ENCODE measurements around the gene GFPT1.
"Not testable (repeated sequence)": the region's sequence is repeated elsewhere in the genome, so short reads cannot be mapped to it uniquely, and the experiment has no call there.

GFPT1 gene

GRCh38 chr2:69383176-69383812 is 3.7 kb downstream of the GFPT1 start:
- DNase-seq, result no peak

DNA sequence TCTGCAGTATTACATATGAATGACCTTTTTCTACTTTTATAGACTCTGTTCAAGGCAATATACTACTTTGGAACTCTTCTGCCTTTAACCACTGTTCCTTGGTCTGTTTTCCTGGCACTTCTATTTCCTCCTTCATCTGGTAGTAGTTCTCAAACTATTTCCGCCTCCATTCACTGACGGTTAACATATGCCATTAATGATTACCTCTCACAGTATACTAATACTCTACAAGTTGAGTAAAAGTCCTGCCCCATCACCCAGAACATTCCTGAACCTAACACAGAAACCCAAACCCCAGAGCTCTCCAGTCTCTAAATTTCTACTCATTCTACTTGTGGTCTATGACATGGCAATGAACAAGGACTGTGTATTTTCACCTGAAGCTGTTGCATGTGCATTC is 4.5 kb downstream of the GFPT1 start:
- no peak for DNase-seq

- DNase-seq, result peak; percentile 16
Measured at GRCh38 chr2:69381337-69381737, 5.7 kb downstream of the GFPT1 start.

GRCh38 chr2:69380072-69380917 is 6.7 kb downstream of the GFPT1 start:
- no peak for DNase-seq

GRCh38 chr2:69376403-69376802 is 10.6 kb downstream of the GFPT1 start:
- DNase-seq, result no peak

DNA sequence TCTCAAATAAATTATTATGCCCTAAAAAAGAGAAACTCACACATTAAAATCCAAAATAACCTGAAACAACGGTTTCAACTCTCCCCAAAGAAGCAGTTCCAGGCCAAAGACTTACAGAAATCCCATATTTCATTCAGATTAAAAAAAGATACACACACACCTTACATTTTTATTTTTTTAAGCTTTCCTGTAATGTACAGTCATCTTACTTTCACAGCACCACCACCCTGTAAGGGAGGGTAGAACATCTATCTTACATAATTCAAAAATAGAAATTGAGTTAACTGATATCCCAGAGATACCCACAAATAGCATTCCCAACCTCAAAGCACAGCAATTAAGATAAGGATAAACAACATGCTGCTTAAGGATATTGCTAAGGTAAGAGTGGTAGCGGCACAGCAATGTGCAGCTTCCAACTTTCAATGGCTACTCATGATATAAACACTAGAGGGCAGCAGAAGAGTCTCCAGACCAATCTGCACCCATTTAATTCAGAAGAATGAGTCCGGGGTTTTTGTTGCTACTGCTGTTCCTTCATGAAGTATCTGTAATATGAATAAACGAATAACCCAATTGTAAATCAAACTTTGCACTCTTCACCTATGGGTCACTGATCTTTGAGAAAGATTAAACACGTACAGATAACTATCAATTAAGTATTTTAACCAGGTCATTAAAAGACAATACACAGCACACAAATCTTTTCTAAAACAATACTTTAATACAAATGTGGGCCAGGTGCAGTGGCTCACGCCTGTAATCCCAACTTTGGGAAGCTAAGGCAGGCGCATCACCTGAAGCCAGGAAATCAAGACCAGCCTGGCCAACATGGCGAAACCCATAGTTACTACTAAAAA is 11.3 kb downstream of the GFPT1 start:
- DNase-seq, result no peak

DNA sequence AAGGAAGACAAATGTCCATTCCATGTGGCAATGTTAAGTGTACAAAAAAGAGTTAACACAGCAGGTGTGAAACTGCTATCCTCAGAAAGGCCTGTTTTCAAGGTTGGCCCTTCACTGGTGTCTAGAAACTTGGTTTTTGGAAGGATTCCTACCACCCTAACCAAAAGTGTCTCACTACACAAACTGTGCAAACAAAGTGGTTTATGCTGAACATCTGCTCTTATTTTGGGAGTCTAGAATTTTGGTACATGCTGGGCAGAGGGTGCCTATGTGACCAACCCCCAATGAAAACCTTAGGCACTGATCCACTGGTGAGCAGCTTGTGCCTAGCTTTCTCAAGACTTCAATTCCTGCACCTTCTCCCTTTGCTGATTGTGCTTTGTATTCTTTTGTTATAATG is 14.3 kb downstream of the GFPT1 start:
- DNase-seq, result no peak

GRCh38 chr2:69369802-69370201 is 17.2 kb downstream of the GFPT1 start:
- no peak for DNase-seq

GRCh38 chr2:69368588-69368987 is 18.4 kb downstream of the GFPT1 start:
- DNase-seq, result no peak

GRCh38 chr2:69359371-69359770 is 27.7 kb downstream of the GFPT1 start:
- DNase-seq, result no peak

GRCh38 chr2:69358914-69359313 is 28.1 kb downstream of the GFPT1 start:
- no peak for DNase-seq

GRCh38 chr2:69356471-69356870 is 30.6 kb downstream of the GFPT1 start:
- no peak for DNase-seq

- not testable (repeated sequence) for DNase-seq
Measured at GRCh38 chr2:69354976-69355375, 32.1 kb downstream of the GFPT1 start.

DNA sequence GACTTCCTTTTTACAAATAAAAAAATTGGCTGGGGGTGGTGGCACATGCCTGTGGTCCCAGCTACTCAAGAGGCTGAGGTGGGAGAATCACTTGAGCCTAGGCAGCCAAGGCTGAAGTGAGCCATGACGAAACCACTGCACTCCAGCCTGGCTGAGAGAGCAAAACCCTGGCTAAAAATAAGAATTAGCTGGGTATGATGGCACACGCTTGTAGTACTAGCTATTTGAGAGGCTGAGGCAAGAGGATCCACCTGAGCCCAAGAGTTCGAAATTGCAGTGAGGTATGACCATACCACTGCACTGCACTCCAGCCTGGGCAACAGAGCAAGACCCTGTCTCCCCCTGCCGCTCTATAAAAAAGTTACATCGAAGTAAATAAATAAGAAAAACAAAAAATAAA is 33.7 kb downstream of the GFPT1 start:
- no peak for DNase-seq

- DNase-seq, result no peak
Measured at GRCh38 chr2:69348781-69349180, 38.2 kb downstream of the GFPT1 start.

DNA sequence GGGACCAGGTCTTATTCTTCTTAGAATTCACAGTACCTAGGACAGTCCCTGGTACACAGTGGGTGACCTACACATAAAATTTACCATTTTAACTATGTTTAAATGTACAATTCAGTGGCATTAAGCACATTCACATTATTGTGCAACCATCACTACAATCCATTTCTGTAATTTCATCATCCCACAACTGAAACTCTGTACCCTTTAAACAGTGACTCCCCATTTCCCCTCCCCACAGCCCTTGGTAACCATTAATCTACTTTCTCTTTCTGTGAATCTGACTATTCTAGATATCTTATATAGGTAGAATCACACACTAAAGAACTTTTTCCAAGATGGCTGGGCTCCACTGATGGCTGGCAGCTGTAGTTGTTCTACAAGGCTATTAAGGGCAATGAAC is 41.6 kb downstream of the GFPT1 start:
- DNase-seq, result no peak

DNA sequence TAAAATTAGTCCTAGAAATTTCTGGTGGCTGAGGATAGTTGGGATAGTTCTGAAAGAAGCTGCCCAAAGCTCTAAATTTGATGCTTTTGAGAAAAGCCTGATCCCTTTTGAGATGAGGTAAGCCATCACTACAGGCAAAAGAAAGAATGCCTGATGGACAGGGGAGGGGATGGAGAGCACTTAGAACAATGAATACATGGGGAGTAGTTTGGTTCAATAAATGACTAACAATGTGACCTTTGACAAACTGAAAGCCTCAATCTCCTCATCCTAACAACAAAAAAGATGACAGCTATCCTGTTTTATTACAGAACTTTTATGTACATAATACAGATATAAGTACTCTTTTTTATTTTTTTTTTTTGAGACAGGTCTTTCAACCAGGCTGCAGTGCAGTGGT is 42.7 kb downstream of the GFPT1 start:
- DNase-seq, result no peak

DNA sequence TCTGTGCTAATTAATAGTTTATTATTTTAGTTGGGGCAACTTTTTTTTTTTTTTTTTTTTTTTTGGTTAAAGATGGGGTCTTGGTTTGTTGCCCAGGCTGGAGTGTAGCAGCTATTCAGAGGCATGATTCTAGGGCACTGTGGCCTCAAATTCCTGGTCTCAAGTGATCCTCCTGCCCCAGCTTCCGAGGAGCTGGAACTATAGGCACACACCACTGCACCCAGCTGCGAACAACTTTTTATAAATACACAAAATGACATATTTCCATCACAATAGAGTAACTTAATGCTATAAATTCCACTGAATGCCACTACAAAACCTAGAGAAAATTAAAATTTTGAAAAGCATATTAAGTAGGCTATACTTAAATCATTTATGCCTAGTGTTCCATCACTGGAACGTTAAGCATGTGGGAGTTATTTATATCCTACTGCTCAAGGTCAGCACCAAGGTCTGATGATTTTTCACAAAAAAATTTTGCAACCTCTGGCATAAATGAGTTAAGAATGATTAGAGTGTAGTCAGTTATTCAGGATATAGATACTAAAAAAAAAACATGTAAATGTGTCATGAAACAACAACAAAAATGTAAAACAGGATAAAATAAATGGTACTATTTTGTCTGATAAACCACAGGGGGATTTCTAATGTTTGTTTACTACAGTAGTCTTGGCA is 46.8 kb downstream of the GFPT1 start:
- no peak for DNase-seq

GRCh38 chr2:69335311-69335710 is 51.7 kb downstream of the GFPT1 start:
- no peak for DNase-seq

GRCh38 chr2:69333352-69333751 is 53.7 kb downstream of the GFPT1 start:
- DNase-seq, result no peak

DNA sequence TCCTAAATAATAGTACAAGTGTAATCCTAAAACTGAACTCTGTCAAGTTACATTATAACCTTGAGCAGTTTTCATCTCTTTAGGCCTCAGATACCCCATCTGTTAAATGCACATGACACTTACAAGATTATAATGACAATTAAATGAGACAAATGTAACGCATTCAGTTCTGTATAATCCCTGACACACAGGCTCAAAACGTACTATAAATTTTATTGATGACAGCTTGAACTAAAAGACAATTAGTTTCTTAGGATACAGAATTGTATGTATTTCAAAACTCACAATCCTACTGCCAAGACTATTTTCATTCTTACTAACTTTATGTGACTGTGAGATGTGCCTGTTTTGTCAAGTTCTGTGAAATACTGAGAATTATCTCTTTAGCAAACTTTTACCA is 56.2 kb downstream of the GFPT1 start:
- no peak for DNase-seq

DNA sequence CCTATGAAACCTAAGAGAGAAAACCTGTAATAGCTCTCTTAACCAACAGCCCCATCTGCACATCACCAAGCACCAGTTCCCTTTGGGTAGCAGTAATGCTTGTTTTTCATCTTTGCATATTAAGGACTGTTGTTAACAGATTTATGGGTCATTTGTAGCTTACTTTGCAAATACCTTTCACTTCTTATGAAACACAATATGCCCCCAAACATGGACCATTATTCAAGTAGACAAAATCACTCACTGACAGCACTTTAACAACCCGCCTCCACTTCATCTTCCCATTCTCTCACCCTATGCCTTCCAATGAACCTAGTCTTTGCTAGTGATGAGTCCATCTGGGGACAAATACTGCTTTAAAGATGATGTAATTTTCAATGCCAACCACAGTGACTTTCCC is 64.4 kb downstream of the GFPT1 start:
- DNase-seq, result no peak

DNA sequence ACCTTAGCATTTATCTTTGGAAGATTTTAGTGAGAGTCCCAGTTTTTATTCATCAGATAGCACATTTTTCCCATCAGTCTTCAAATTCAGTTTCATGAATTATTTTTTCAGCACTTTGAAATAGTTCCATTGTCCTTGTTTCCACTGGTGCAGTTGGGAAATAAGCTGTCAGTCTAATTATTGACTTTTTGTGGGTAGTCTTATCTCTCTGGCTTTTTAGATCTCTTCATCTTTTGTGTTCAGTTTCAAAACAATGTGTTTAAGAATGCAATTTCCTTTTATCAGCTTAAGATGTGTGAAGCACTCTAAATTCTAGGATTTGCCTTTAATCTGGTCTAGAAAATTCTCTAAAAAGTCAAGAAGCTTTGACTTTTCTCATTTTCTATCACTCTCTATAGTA is 70.5 kb downstream of the GFPT1 start:
- no peak for DNase-seq
